Measurements from ENCODE around the gene TUG1. TPM values are rescaled to one million over a fixed set of nuclear protein-coding genes. Genes with fewer than 3 reads are reported as not detected.

Gene TUG1
- total and polyA plus RNA-seq, 12 donors = 33.3 to 90.5 (median 54.0) TPM

- Histone ChIP-seq H3K27ac (no peak overlapping the region), H3K4me1 (replicated peaks in 1 of 2) (peaks cover 0 to 4% of the 10 kb centered on the region in 2 donors), H3K4me3 (no peak overlapping the region), H3K36me3 (replicated peaks in 1 of 2) (no peaks in the 10 kb centered on the region), H3K9me3 (replicated peaks in 1 of 3) (no peaks in the 10 kb centered on the region), H3K27me3 (no peaks in the 10 kb centered on the region)
- DNase-seq = peak; percentile 35 to 80 (median 64)
- 45 to 58% (median 51%) methylated on average over 6 of the region's 6 CpGs for WGBS, 4 donors
- intact Hi-C loops (cut with DNase I) = no loop called here
- TF ChIP-seq POLR2A (IDR thresholded peaks at IDR 0.05) (no peak), CTCF (IDR thresholded peaks at IDR 0.05) (no peak)
Measured at GRCh38 chr22:31001124-31001770, 32.2 kb downstream of the TUG1 start.

GRCh38 chr22:31005535-31005934, 36.5 kb downstream of the TUG1 start:
- Histone ChIP-seq H3K27ac (no peak overlapping the region), H3K4me3 (no peak overlapping the region), H3K27me3 (no peaks in the 10 kb centered on the region), H3K4me1 (replicated peaks in 1 of 2) (peaks cover 0 to 4% of the 10 kb centered on the region in 2 donors), H3K36me3 (replicated peaks in 1 of 2) (no peaks in the 10 kb centered on the region), H3K9me3 (replicated peaks in 1 of 3) (no peaks in the 10 kb centered on the region)
- no peak for TF ChIP-seq POLR2A (IDR thresholded peaks at IDR 0.05)
- no peak for TF ChIP-seq CTCF (IDR thresholded peaks at IDR 0.05)
- no peak for DNase-seq
- intact Hi-C loops (cut with DNase I) = no loop called here

- no peaks in the 10 kb centered on the region for H3K27me3 ChIP-seq
- no peaks in the 10 kb centered on the region for H3K4me1 ChIP-seq (replicated peaks in 1 of 2)
- H3K4me3 ChIP-seq = no peak overlapping the region
- intact Hi-C loops (cut with DNase I) = no loop called here
- no peak for DNase-seq
- no peaks in the 10 kb centered on the region for H3K9me3 ChIP-seq (replicated peaks in 1 of 3)
- 85 to 95% (median 92%) methylated on average over 2 to 3 of the region's 3 CpGs for WGBS, 4 donors
- H3K36me3 ChIP-seq (replicated peaks in 1 of 2) = no peaks in the 10 kb centered on the region
- TF ChIP-seq POLR2A (IDR thresholded peaks at IDR 0.05) (no peak), CTCF (IDR thresholded peaks at IDR 0.05) (no peak)
- no peak overlapping the region for H3K27ac ChIP-seq
Measured at GRCh38 chr22:31019191-31019930, 50.3 kb downstream of the TUG1 start.

- intact Hi-C loops (cut with DNase I) = no loop called here
- 82 to 99% (median 89%) methylated on average over 4 of the region's 4 CpGs for WGBS, 4 donors
Measured at GRCh38 chr22:31020334-31020733, 51.3 kb downstream of the TUG1 start.

More at GRCh38 chr22:31020334-31020733, 51.3 kb downstream of the TUG1 start:
- no peak for TF ChIP-seq CTCF (IDR thresholded peaks at IDR 0.05)
- no peak for TF ChIP-seq POLR2A (IDR thresholded peaks at IDR 0.05)
- no peaks in the 10 kb centered on the region for H3K4me1 ChIP-seq (replicated peaks in 1 of 2)
- H3K4me3 ChIP-seq = no peak overlapping the region
- no peaks in the 10 kb centered on the region for H3K27me3 ChIP-seq
- H3K27ac ChIP-seq = no peak overlapping the region
- no peaks in the 10 kb centered on the region for H3K36me3 ChIP-seq (replicated peaks in 1 of 2)
- no peaks in the 10 kb centered on the region for H3K9me3 ChIP-seq (replicated peaks in 1 of 3)
- peak in 1 of 7 donors; percentile 6 for DNase-seq

Data from adrenal gland (tissue), 12 donors.